Astrocyte of the spinal cord (primary cell): ENCODE measurements around the gene SYNGAP1.

Source experiments
- DNase-seq: peaks from one replicate; pipeline ENCODE4 v3.0.0; 2011; ENCODE audit warnings: low read depth, low spot score
- H3K4me3 ChIP-seq: 2 replicates; pipeline ENCODE4 v1.5.1; 2011; ENCODE audit warnings: low read depth, mild to moderate bottlenecking, low read length, moderate library complexity
- CTCF ChIP-seq: IDR thresholded peaks from 2 replicates; pipeline ENCODE4 v1.5.1; 2012; ENCODE audit warnings: low read depth, mild to moderate bottlenecking, low read length, inconsistent platforms
- in situ Hi-C: cut with HindIII; loops from 2 replicates; pipeline ENCODE4 v1.10.0; 2017; ENCODE audit warnings: low sequenced_read_pairs

Gene SYNGAP1

GRCh38 chr6:33416386-33417127 is 3.3 kb upstream of the SYNGAP1 start:
- no peak for TF ChIP-seq CTCF
- no peak for DNase-seq
- H3K4me3 ChIP-seq, result peak overlapping the region; percentile 60
- in situ Hi-C loops, result no loop called here

GRCh38 chr6:33417128-33417902 is 2.5 kb upstream of the SYNGAP1 start:
- DNase-seq, result peak; percentile 71
- H3K4me3 ChIP-seq, result peak overlapping the region; percentile 60
- in situ Hi-C loops, result no loop called here
- no peak for TF ChIP-seq CTCF

GRCh38 chr6:33417903-33418689 is 1.8 kb upstream of the SYNGAP1 start, which contains the start of gene CUTA:
TSS of gene CUTA (minus strand) at chr6:33418107. CDS start at chr6:33418000, 107 bp downstream.
- peak; percentile 100 for DNase-seq
- H3K4me3 ChIP-seq, result peak within 1 kb of the TSS; percentile 60
- in situ Hi-C loops, result no loop called here
- peak; percentile 23 for TF ChIP-seq CTCF

- no peak for DNase-seq
- in situ Hi-C loops, result no loop called here
- H3K4me3 ChIP-seq, result peak overlapping the region; percentile 14
- TF ChIP-seq CTCF, result no peak
These were observed 1.1 kb upstream of the SYNGAP1 start for GRCh38 chr6:33418690-33419291.

- peak overlapping the region; percentile 47 for H3K4me3 ChIP-seq
- no peak for DNase-seq
- TF ChIP-seq CTCF, result no peak
- in situ Hi-C loops, result no loop called here
These were observed 852 bp downstream of the SYNGAP1 start for GRCh38 chr6:33420491-33421343.

GRCh38 chr6:33421344-33421643 is 1.4 kb downstream of the SYNGAP1 start:
- no peak overlapping the region for H3K4me3 ChIP-seq
- no peak for TF ChIP-seq CTCF
- no peak for DNase-seq
- in situ Hi-C loops, result no loop called here
